ENCODE data around the gene RNASEH1.

- TF ChIP-seq GATA3 (IDR thresholded peaks at IDR 0.05; ENCODE audit: low read depth, low read length) (no peak), GATA2 (IDR thresholded peaks at IDR 0.05; ENCODE audit: low read depth, low read length) (no peak)
Observed at GRCh38 chr2:3500326-3500899, 57.7 kb downstream of the RNASEH1 start.
